HT1080 (cell line): ENCODE results near the gene SRRM4. TPM values are rescaled to one million over a fixed set of nuclear protein-coding genes. Genes with fewer than 3 reads are reported as not detected.

Experiments
- DNase-seq: peaks from one replicate; pipeline ENCODE4 v3.0.0-alpha.2; 2015; ENCODE audit warnings: low read depth
- polyA plus RNA-seq, 2 experiments: library from polyadenylated mRNA; depleted of rRNA; stranded (reverse); fragments of >200 nt; gene quantifications; 2 replicates each; pipeline ENCODE4 v1.2.3, GENCODE V29; 2015
- total RNA-seq: library from RNA; depleted of rRNA; stranded (reverse); fragments of >200 nt; shearing (Covaris generic); gene quantifications from 2 replicates; pipeline ENCODE4 v1.2.3, GENCODE V29; 2014; rRNA removed

SRRM4 gene, protein sequence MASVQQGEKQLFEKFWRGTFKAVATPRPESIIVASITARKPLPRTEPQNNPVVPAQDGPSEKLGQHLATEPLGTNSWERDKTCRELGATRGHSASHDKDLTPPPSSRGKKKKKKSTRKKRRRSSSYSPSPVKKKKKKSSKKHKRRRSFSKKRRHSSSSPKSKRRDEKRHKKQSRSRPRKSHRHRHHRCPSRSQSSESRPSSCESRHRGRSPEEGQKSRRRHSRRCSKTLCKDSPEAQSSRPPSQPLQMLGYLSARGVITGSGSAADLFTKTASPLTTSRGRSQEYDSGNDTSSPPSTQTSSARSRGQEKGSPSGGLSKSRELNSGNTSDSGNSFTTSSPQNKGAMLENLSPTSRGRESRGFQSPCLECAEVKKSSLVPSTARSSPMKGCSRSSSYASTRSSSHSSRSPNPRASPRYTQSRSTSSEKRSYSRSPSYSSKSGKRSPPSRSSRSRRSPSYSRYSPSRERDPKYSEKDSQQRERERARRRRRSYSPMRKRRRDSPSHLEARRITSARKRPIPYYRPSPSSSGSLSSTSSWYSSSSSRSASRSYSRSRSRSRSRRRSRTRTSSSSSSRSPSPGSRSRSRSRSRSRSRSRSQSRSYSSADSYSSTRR
- total RNA-seq, result not detected in 2 replicates
- polyA plus RNA-seq (2015; cell fraction: cytosol; rRNA removed), result not detected in 2 replicates
- polyA plus RNA-seq (2015; cell fraction: nucleus; rRNA removed), result 0.01 and 0.02 TPM in 2 replicates

DNA sequence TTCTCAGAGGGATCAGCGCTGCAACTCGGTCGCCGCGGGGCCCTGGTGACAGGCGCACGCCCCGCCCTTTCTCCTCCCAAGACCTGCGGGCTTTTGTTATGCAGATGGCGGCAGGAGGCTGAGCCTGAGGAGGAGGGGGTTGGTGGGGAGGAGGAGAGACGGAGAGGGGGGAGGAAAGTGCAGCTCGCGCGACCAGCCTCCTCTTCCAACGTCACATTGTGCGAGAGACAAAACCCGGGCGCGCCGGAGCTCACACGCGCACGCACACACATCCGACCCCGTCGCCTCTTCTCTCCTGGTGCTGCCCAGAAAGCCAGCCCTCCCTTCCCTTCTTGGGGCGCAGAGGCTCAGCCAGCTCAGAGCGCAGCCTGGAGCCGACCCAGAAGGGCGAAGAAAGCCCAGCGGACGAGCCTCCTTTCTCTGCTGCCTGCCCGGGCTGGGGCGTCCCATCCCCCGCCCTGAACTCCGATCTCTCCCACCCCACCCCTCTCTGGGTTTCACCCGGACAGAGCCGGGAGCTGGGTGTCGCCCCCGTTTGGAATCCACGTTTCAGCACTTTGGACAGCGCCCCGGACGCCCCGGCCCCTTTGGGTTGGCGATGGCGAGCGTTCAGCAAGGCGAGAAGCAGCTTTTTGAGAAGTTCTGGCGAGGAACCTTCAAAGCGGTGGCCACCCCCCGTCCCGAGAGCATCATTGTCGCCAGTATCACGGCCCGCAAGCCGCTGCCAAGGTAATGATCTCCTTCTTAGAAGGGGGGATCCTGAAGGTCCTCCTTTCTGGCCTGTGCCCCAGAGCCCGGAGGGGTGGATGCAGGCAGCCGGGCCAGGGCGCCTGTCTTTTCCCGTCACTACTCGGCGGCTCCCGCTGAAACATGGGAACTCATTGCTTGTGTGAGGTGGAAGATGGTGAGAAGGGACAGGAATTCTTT, at the start of gene SRRM4:
TSS of gene SRRM4 (plus strand) at position 257 of the 927 bp plus-strand sequence. CDS start at position 599, 342 bp downstream.
- DNase-seq, result no peak

DNA sequence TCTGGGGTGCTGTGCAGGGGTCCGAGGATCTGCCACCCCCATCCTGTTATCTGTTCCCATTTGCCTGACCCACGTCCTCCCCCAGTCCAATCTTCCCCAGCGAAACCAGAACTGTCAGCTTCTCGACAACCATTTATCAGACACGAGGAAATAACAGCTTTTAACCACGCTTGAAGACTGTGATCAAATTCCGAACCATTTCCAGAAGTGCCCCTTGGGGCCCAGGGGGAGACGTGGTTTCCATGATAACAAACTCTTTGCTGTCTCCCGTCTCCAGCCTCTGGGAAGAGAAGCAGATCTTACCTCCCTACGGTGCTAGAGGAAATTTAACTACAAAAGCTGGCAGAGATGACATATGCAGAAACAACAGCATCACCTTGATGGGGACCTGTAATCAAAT, 35.1 kb upstream of the SRRM4 start:
- no peak for DNase-seq

DNA sequence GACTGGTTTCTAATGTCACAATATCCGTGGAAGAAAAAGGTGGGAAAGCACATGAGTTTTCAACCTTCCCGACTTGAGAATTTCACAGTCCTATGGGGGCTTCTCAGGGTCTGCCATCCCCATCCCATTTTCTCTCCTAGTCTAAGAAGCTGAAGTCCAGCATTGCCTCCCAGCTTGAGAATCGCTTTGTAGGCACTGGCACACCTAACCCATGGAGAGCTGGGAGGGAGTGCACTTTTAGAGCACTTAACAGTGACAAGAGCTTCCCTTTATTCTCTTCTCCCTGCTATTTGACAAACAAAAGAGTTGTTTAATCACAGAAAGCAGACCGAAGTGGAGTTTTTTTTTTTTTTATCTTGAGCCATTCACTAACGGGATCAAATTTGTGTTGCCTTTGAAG, 22.8 kb upstream of the SRRM4 start:
- DNase-seq, result no peak

DNA sequence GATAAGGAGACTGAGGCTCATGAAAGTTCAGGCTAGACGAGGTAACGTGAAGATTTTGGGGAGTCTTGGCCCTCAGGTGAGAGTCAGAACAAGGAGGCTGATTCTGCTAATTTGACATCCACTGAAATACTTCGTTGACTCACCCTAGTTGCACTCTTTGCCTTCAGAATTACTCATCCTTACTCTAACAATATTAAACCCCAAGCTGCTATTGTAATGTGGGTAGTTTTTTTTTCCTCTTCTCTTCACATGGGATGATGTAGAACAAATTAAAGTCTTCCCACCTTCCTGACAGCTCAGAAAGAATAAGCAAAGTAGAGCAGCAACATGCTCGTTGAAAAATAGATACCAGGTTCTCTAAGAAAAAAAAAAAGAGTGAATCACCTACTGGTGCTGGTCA, 22.0 kb upstream of the SRRM4 start:
- no peak for DNase-seq

DNA sequence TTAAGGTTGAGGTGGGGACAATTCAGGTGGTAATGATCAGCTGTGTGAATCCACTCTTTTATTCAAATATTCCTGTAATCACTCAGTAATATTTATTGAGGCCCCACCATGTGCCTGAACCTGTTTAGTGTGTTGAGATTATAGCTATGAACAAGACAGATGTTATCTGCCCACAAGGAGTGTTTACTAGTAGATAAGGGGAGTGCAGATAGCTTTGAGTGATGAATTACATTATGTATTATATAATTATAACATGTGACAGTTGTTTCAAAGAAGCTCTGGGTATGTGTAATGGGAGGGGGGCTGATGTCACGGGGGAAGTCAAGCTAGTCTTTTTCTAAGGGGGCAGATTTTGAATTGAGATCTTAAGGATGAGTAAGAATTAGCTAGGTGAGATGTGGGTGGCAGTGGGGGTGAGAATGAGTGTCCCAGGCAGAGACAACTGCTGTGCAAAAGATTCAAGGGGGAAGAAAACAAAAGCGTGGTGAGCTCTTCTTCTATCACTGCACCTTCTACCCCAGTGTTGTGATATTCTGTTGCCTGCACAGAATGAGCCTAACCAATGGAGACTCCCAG, 21.3 kb upstream of the SRRM4 start:
- DNase-seq, result no peak

DNA sequence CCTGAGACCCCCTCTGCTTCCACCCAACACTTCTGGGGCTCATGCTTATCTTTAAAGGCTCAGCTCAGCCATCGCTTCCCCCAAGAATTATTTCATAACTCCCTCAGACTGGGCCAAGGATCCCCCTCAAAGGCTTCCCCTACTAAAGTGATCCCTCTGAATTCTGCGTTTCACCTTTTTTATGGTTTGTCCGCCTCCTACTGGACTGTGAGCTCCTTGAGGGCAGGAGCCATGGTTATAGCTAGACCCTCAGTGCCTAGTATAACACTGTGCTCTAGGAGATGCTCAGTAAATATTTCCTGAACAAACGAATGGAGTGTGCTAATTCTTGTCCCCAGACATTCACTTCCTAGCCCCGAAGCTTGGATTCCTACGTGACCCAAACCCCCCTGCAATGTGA, 20.5 kb upstream of the SRRM4 start:
- no peak for DNase-seq

DNA sequence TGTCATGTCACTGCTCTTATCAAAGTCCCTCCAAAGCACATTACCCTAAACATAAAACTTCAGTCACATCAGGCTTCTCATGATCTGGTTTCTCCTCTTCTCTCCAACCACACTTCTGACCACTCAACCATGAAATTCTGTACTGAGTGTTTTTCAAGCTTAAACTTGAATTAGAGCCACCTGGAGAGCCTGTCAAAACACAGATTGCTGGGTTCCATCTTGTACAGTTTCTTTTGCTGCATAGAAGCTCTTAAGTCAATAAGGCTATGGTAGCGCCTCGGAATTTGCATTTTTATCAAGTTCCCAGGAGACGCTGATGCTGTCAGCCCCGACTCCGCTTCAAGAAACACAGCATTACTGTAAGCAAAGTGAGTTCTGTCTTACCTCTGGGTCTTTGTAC, 16.4 kb upstream of the SRRM4 start:
- no peak for DNase-seq

DNA sequence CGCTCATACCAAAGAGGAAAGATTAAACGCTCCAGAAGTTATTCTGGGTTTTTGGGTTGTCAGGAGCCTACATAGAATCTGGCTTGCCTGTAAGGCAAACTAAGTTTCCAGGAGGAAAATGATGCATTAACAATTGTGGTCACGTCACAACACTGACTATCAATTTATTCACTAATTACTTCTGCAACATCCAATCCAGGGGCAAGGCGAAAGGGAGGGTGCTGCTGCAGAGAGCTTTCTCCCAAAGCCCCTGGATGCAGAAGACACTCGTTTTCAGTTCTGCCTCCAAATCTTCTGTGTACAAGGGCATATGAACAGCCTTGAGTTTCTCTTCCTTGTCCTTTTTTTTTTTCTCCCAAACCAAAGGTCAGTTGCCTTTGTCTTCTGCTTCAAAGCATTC, 10.5 kb upstream of the SRRM4 start:
- no peak for DNase-seq

DNA sequence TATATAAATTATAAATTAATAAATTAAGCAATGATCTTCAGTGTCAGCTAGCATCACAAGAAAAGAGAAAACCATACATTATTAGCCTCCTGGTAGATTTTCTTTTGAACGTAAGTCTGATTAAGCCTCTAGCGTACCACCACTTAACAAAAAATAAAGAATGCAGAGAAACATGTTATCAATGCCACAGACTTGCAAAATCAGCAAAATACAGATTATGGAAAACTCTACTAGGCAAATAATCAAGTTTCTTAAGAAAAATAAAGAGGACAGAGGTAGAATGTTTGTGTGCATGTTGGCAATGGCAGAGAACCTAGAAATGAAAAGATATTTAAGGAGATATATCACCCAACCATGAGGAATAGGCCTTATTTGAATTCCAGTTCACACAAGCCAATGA, 8.4 kb upstream of the SRRM4 start:
- no peak for DNase-seq

DNA sequence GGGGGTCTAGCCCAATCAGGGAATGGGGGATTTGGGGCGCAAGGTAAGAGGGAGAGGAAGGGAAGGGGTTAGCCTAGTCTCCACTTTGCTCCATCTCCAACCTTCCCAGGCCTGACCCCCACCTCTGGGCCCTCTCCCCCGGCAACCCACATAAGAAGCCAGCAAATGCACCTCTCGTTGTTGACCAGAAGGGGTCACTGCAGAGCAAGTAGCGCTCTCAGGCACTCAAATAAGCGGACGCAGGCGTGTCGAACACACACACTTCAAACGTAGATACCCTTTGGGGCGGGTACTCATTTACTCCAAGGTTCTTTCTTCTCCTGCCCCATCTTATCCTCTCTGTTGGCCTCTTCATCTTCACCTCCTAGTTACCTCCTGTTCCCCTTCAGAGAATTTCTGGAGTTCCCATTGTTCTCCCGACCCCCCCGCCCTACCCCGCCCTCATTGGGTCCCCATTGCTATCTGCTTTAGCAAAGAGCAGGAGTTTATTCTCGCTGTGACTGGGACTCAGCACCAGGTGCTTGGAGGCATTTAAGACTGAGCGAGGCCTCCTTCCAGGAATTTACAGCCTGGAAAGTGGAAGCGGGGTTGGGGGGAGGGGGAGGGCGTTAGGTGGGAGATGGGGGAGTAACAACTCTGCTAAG, 1.5 kb upstream of the SRRM4 start:
- DNase-seq, result peak; percentile 3

DNA sequence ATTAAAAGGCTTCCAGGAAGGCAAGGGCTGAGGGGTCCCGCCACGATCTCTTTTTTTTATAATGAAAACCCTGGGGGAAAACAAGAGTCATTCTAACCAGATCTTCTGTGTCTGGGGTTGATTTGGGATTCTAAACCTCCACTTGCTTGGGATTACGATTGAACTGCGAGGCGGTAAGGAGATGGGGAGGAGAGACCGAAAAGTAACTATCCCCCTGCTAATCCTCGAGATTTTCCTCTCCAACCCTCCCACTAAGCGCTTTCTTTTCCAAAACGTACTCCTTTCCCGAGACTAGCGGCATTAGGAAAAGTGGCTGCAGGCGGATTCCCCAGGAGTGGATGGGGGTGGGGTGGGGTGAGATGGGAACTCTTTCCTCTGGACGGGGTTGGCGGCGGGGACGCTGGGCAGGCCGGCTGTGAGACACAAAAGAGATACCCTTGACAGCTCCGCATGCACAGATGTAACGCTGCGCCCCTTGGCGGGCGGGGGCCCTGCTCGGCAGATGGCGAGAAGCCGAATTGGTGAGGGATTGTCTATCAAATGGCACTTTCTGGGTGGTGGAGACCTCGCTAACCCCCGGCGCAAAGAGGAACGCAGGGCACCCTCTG, 830 bp upstream of the SRRM4 start:
- DNase-seq, result no peak

DNA sequence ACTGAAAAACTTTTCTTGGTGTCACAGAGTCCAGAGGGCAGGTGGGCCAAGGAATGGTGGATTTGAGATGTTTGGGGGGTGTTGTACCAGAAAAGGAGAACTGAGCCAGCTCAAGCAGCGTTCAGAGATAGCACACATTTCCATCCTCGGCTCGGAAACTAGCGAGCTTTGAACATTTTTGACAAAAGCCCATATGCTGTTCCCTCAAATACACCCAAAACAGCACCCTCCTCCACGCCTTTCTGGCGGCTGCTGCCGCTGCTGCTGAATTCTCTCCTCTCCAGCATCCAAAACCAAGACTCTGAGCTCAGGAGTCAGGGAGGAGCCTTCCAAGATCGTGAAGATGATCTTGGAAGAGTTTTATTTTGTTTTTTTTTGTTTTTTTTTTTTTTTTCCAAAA, 961 bp downstream of the SRRM4 start:
- DNase-seq, result no peak

DNA sequence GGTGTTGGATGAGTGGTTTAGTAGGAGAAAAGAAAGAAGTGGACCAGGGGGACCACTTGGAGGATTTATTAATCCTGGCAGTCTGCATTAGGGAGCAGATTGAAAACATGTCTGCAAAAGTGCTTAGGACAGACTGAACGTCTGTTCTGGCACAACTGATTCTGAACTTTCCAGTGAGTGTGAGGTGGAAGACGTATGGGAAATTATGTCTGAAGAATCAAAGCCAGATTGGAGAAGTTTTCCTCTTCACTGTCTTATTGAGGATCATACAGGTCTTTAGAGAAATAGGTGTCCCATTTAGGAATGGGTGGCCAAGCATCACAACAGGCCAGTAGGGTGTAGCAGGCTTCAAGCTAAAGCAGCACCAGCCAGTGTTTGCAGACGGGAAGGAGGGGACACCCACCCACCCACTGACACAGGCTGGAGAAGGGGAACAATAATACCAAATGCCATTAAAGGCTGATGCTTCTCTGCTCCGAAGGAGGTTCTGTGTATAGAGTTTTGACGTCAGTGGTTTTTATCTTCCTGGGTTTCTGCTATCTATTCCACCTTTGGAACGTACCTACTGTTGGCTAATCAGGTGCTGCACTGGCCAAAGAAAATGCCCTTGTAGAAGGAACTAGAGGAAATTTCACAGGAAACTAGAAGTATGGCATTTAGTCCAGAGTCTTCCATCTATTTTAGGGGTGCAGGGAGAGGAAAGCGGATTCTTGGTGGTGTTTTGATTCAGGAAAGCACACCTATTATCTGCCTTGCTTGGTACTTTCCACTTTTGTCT, 1.8 kb downstream of the SRRM4 start:
- DNase-seq, result no peak

DNA sequence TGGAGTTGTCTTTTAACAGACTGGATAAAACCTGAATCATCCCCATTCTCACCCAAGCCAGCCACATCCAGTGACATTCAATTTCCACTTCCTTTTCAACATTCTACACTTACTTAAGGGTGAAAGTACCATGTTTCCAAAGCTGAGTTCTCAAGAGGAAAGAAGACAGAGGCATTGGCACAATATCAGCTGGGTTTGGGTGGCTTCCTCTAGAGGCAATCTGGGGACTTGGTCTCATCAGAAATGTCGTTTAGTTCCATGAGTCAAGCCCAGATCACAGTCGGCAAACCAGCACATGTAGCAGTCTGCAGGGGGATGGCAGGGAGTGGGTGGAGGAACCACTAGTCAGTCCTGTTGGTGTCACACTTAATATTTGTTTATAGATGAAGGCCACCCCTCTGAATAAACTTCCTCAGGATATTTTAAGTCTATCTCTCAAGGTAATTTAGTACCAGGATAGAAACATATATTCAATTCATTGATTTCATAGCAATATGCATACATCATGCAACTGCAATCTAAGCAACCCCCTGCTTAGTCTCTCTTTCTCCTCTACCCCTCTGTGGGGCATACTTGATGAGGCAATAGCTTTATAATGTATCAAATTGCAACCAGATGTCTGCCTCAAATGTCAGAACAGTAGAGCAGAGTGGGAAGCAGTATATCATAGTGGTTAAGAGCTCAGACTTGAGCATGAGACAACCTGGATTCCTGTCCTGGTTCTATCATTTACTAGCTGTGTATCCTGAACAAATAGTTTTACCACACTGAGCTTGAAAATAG, 3.0 kb downstream of the SRRM4 start:
- DNase-seq, result no peak

DNA sequence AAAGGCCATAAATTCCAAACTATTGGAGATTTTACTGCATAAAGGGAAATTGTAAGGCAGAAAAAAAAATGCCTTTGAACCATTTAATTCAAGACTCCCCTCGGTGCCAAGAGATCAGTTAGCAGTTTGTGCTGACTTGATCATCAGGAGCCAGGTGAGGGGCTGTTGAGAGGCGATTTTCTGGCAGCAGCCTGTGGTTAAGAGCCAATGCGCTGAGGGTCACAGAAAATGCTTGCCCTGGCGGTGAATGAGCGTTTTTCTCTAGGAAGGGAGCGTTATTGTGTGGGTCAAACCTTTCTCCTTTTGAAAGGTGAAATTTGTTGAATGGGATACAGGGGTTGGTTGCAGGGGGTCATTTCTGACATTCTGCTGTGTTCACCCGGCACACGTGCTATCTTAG, 4.7 kb downstream of the SRRM4 start:
- DNase-seq, result no peak

DNA sequence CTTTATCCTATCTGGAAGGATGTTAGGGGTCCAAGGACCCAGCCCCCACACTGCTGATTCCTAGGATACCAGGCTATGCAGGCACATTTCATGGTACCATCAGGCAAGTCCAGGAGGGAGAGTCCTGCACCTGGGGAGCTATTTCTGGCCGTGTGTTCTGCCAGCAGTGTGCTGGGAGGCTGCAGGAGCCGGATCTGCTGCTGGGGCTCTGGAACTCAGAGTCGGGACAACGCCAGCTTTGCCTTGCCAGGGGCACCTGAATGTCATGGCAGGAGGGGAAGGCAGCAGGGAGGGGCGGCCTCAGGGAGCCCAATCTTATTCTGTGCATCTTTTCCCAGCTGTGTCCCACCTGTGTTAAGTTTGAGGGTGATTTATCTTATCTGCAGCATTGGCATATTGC, 17.8 kb downstream of the SRRM4 start:
- no peak for DNase-seq

DNA sequence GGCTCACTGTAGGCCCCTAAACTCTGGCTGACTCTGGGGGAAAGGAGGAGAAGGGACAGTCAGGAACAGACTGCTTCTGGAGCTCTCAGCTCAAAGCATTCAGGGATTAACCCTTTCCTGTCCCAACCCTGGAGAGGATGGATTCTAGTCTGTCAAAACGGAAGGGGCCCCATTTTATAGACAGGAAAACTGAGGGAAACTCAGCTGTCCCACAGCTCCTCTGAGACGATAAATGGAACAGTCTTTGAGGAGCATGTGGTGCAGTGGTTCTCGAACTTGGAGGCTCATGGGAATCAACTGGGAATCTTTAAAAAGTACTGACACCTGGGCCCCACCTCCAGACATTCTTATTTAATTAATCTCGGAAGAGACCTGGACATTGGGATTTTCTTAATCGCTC, 23.7 kb downstream of the SRRM4 start:
- DNase-seq, result no peak

DNA sequence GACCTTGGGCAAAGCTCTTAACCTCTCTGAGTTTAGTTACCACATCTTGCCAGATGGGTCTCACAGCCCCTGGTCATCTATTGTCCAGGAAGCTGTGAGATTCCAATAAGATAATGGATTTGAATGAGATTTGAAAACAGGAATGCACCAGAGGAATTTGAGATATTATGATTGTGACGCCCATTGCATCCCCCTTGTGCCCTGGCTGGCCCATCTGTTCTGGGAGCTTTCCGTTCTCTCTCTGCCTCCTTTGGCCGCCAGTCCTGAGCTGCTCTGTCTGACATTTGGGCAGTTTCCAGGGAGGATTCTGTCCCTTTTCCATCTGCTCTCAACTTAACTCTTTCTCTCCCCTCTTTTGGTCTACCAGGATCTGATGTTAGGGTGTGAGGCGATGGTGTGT, 24.6 kb downstream of the SRRM4 start:
- DNase-seq, result no peak

DNA sequence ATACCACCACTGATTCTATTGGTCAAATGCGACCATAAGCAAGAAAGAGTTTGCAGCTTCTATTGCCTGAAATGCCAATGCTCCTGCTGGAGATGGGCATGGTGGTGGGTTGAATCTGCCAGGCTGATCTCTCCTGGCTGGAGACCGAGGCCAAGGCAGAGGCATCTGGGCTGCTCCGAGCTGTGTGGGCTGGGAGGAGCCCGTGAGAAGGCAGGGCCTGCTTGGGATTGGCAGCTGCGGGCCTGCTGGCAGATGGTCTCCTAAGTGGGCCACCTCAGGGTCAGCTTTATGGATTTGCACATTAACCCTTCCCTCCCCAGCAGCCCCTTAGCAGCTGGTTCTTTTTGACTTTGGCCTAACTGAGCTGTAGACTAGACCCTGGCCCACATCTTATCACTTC, 25.4 kb downstream of the SRRM4 start:
- no peak for DNase-seq
